Glomerular visceral epithelial cell (primary cell): Measurements from ENCODE around the gene UFD1.

Source experiments
- DNase-seq: peaks from one replicate; pipeline ENCODE4 v3.0.0-alpha.2; 2016; ENCODE audit errors: extremely low spot score

UFD1 gene

GRCh38 chr22:19515654-19516377, 36.8 kb upstream of the UFD1 start:
- DNase-seq = no peak

GRCh38 chr22:19514831-19515565, 36.0 kb upstream of the UFD1 start:
- no peak for DNase-seq

GRCh38 chr22:19513823-19514222, 34.8 kb upstream of the UFD1 start:
- DNase-seq = no peak

- DNase-seq = no peak
These were observed 31.9 kb upstream of the UFD1 start for GRCh38 chr22:19510919-19511341.

GRCh38 chr22:19509923-19510322, 30.9 kb upstream of the UFD1 start:
- no peak for DNase-seq

GRCh38 chr22:19509191-19509590, 30.2 kb upstream of the UFD1 start:
- no peak for DNase-seq

- no peak for DNase-seq
These were observed 29.2 kb upstream of the UFD1 start for GRCh38 chr22:19508024-19508776.

- DNase-seq = no peak
These were observed 28.5 kb upstream of the UFD1 start for GRCh38 chr22:19507534-19507861.

- DNase-seq = no peak
These were observed 27.2 kb upstream of the UFD1 start for GRCh38 chr22:19506212-19506611.

- DNase-seq = no peak
These were observed 26.7 kb upstream of the UFD1 start for GRCh38 chr22:19505735-19506126.

- DNase-seq = no peak
These were observed 26.1 kb upstream of the UFD1 start for GRCh38 chr22:19504900-19505734.

- no peak for DNase-seq
These were observed 24.9 kb upstream of the UFD1 start for GRCh38 chr22:19503869-19504268.

- no peak for DNase-seq
These were observed 24.4 kb upstream of the UFD1 start for GRCh38 chr22:19503367-19503766.

- no peak for DNase-seq
These were observed 23.0 kb upstream of the UFD1 start for GRCh38 chr22:19501897-19502447.

GRCh38 chr22:19499880-19500242, 20.9 kb upstream of the UFD1 start:
- no peak for DNase-seq

- DNase-seq = no peak
These were observed 20.4 kb upstream of the UFD1 start for GRCh38 chr22:19499236-19499879.

GRCh38 chr22:19498866-19499190, 19.8 kb upstream of the UFD1 start:
- no peak for DNase-seq

GRCh38 chr22:19498154-19498865, 19.3 kb upstream of the UFD1 start:
- no peak for DNase-seq

GRCh38 chr22:19497245-19497644, 18.3 kb upstream of the UFD1 start:
- DNase-seq = no peak

- no peak for DNase-seq
These were observed 17.3 kb upstream of the UFD1 start for GRCh38 chr22:19496324-19496630.
